Dermis blood vessel endothelial cell (primary cell): ENCODE data around the gene HTR1D. TPM values are rescaled to one million over a fixed set of nuclear protein-coding genes. Genes with fewer than 3 reads are reported as not detected.
"Not testable (repeated sequence)": the region's sequence is repeated elsewhere in the genome, so short reads cannot be mapped to it uniquely, and the experiment has no call there.

Experiments
- DNase-seq: peaks from one replicate; pipeline ENCODE4 v3.0.0; 2010
- total RNA-seq: library from RNA; depleted of rRNA; stranded (reverse); fragments of >200 nt; gene quantifications from 2 replicates; pipeline ENCODE4 v1.2.3, GENCODE V29; 2014

Gene HTR1D
- total RNA-seq: 0.28 and 0.85 TPM in 2 replicates

- peak; percentile 40 for DNase-seq
These were observed at the start of gene HTR1D for GRCh38 chr1:23217421-23218115. Gene HTR1D (minus strand): TSS chr1:23217502. CDS start chr1:23194219, 23,283 bp downstream.

- no peak for DNase-seq
These were observed 46.1 kb upstream of the HTR1D start for GRCh38 chr1:23263380-23263887.

- not testable (repeated sequence) for DNase-seq
These were observed 40.8 kb upstream of the HTR1D start for GRCh38 chr1:23258082-23258481.

GRCh38 chr1:23257371-23257770 is 40.1 kb upstream of the HTR1D start:
- not testable (repeated sequence) for DNase-seq

GRCh38 chr1:23254584-23254983 is 37.3 kb upstream of the HTR1D start:
- DNase-seq: no peak

- DNase-seq: no peak
These were observed 34.5 kb upstream of the HTR1D start for GRCh38 chr1:23251812-23252211.

- peak; percentile 24 for DNase-seq
These were observed 32.6 kb upstream of the HTR1D start for GRCh38 chr1:23249787-23250454.

GRCh38 chr1:23247276-23247675 is 30.0 kb upstream of the HTR1D start:
- no peak for DNase-seq

- DNase-seq: peak; percentile 49
These were observed 29.0 kb upstream of the HTR1D start for GRCh38 chr1:23246274-23246673.

- no peak for DNase-seq
These were observed 27.0 kb upstream of the HTR1D start for GRCh38 chr1:23244256-23244761.

GRCh38 chr1:23242414-23242813 is 25.1 kb upstream of the HTR1D start:
- no peak for DNase-seq

GRCh38 chr1:23239638-23240295 is 22.5 kb upstream of the HTR1D start:
- DNase-seq: no peak

GRCh38 chr1:23238565-23238964 is 21.3 kb upstream of the HTR1D start:
- no peak for DNase-seq

GRCh38 chr1:23237508-23237907 is 20.2 kb upstream of the HTR1D start:
- no peak for DNase-seq

GRCh38 chr1:23227806-23228205 is 10.5 kb upstream of the HTR1D start:
- no peak for DNase-seq

GRCh38 chr1:23224739-23225648 is 7.7 kb upstream of the HTR1D start:
- DNase-seq: peak; percentile 86

- not testable (repeated sequence) for DNase-seq
These were observed 6.7 kb upstream of the HTR1D start for GRCh38 chr1:23223963-23224362.

GRCh38 chr1:23223490-23223951 is 6.2 kb upstream of the HTR1D start:
- DNase-seq: not testable (repeated sequence)

GRCh38 chr1:23222742-23223141 is 5.4 kb upstream of the HTR1D start:
- DNase-seq: no peak

GRCh38 chr1:23222331-23222730 is 5.0 kb upstream of the HTR1D start:
- DNase-seq: no peak

GRCh38 chr1:23221107-23221506 is 3.8 kb upstream of the HTR1D start:
- DNase-seq: no peak
